Activated naive CD8-positive, alpha-beta T cell (primary cell): Measurements from ENCODE around the gene APAF1.
"Not testable (repeated sequence)": the region's sequence is repeated elsewhere in the genome, so short reads cannot be mapped to it uniquely, and the experiment has no call there.

Experiments
- H3K27ac Mint-ChIP-seq: one replicate; pipeline ENCODE4 v1.8.0; 2021; ENCODE audit warnings: mixed read lengths
- H3K27me3 Mint-ChIP-seq: one replicate; pipeline ENCODE4 v1.8.0; 2021; ENCODE audit warnings: mixed read lengths
- H3K36me3 Mint-ChIP-seq: one replicate; pipeline ENCODE4 v1.8.0; 2021; ENCODE audit warnings: mixed read lengths
- H3K4me1 Mint-ChIP-seq: one replicate; pipeline ENCODE4 v1.8.0; 2021; ENCODE audit warnings: low read depth, mixed read lengths
- H3K4me3 Mint-ChIP-seq: one replicate; pipeline ENCODE4 v1.8.0; 2021; ENCODE audit warnings: mild to moderate bottlenecking, mixed read lengths
- H3K9me3 Mint-ChIP-seq: one replicate; pipeline ENCODE4 v1.8.0; 2021; ENCODE audit warnings: low read depth, mixed read lengths

Gene APAF1

GRCh38 chr12:98644712-98645571 lies at the start of gene APAF1, which contains the start of gene IKBIP:
TSS of gene APAF1 (plus strand) at chr12:98645290. CDS start at chr12:98648360, 3,070 bp downstream.
TSS of gene IKBIP (minus strand) at chr12:98644788. CDS start at chr12:98644701, 87 bp downstream.
- Mint-ChIP-seq H3K36me3 (no peaks in the 10 kb centered on the region), H3K9me3 (no peaks in the 10 kb centered on the region), H3K4me1 (peaks cover 33% of the 10 kb centered on the region), H3K27ac (peak within 1 kb of the TSS; percentile 92), H3K27me3 (no peaks in the 10 kb centered on the region), H3K4me3 (peak within 1 kb of the TSS; percentile 97)

GRCh38 chr12:98597313-98597712 lies 47.8 kb upstream of the APAF1 start:
- peaks cover 18% of the 10 kb centered on the region for H3K36me3 Mint-ChIP-seq
- H3K4me3 Mint-ChIP-seq, result peak overlapping the region; percentile 63
- not testable (repeated sequence) for H3K9me3 Mint-ChIP-seq, H3K27me3 Mint-ChIP-seq
- peaks cover 41% of the 10 kb centered on the region for H3K4me1 Mint-ChIP-seq
- peak overlapping the region; percentile 70 for H3K27ac Mint-ChIP-seq

- Mint-ChIP-seq H3K4me3 (no peak overlapping the region), H3K27ac (no peak overlapping the region), H3K36me3 (peaks cover 2% of the 10 kb centered on the region), H3K9me3 (no peaks in the 10 kb centered on the region), H3K27me3 (no peaks in the 10 kb centered on the region), H3K4me1 (peaks cover 23% of the 10 kb centered on the region)
These were observed 43.2 kb upstream of the APAF1 start for GRCh38 chr12:98601924-98602323.

GRCh38 chr12:98606359-98606988 lies 38.6 kb upstream of the APAF1 start:
- Mint-ChIP-seq H3K27me3 (no peaks in the 10 kb centered on the region), H3K36me3 (no peaks in the 10 kb centered on the region), H3K4me1 (peaks cover 14% of the 10 kb centered on the region), H3K9me3 (no peaks in the 10 kb centered on the region), H3K27ac (peak overlapping the region; percentile 23), H3K4me3 (no peak overlapping the region)

- H3K4me3 Mint-ChIP-seq, result no peak overlapping the region
- no peaks in the 10 kb centered on the region for H3K9me3 Mint-ChIP-seq
- H3K27me3 Mint-ChIP-seq, result no peaks in the 10 kb centered on the region
- H3K27ac Mint-ChIP-seq, result no peak overlapping the region
- peaks cover 25% of the 10 kb centered on the region for H3K4me1 Mint-ChIP-seq
- no peaks in the 10 kb centered on the region for H3K36me3 Mint-ChIP-seq
These were observed 34.5 kb upstream of the APAF1 start for GRCh38 chr12:98610596-98610995.

- H3K9me3 Mint-ChIP-seq, result no peaks in the 10 kb centered on the region
- peak overlapping the region; percentile 96 for H3K27ac Mint-ChIP-seq
- H3K36me3 Mint-ChIP-seq, result no peaks in the 10 kb centered on the region
- H3K4me3 Mint-ChIP-seq, result no peak overlapping the region
- H3K27me3 Mint-ChIP-seq, result no peaks in the 10 kb centered on the region
- peaks cover 12% of the 10 kb centered on the region for H3K4me1 Mint-ChIP-seq
These were observed 32.3 kb upstream of the APAF1 start for GRCh38 chr12:98612696-98613334.

GRCh38 chr12:98618952-98619351 lies 26.1 kb upstream of the APAF1 start:
- H3K27ac Mint-ChIP-seq, result no peak overlapping the region
- no peaks in the 10 kb centered on the region for H3K4me1 Mint-ChIP-seq
- H3K9me3 Mint-ChIP-seq, result no peaks in the 10 kb centered on the region
- H3K4me3 Mint-ChIP-seq, result no peak overlapping the region
- no peaks in the 10 kb centered on the region for H3K27me3 Mint-ChIP-seq
- H3K36me3 Mint-ChIP-seq, result no peaks in the 10 kb centered on the region

- no peaks in the 10 kb centered on the region for H3K27me3 Mint-ChIP-seq
- no peak overlapping the region for H3K4me3 Mint-ChIP-seq
- peaks cover 4% of the 10 kb centered on the region for H3K36me3 Mint-ChIP-seq
- no peaks in the 10 kb centered on the region for H3K9me3 Mint-ChIP-seq
- H3K27ac Mint-ChIP-seq, result no peak overlapping the region
- peaks cover 12% of the 10 kb centered on the region for H3K4me1 Mint-ChIP-seq
These were observed 9.3 kb upstream of the APAF1 start for GRCh38 chr12:98635657-98636323.

- Mint-ChIP-seq H3K9me3 (no peaks in the 10 kb centered on the region), H3K4me1 (peaks cover 22% of the 10 kb centered on the region), H3K27ac (no peak overlapping the region), H3K4me3 (no peak overlapping the region), H3K27me3 (no peaks in the 10 kb centered on the region), H3K36me3 (peaks cover 4% of the 10 kb centered on the region)
These were observed 8.0 kb upstream of the APAF1 start for GRCh38 chr12:98637068-98637467.

GRCh38 chr12:98638009-98638408 lies 7.1 kb upstream of the APAF1 start:
- H3K4me3 Mint-ChIP-seq, result no peak overlapping the region
- H3K9me3 Mint-ChIP-seq, result no peaks in the 10 kb centered on the region
- H3K4me1 Mint-ChIP-seq, result peaks cover 26% of the 10 kb centered on the region
- peak overlapping the region; percentile 46 for H3K27ac Mint-ChIP-seq
- H3K27me3 Mint-ChIP-seq, result no peaks in the 10 kb centered on the region
- H3K36me3 Mint-ChIP-seq, result peaks cover 1% of the 10 kb centered on the region

- Mint-ChIP-seq H3K4me3 (no peak overlapping the region), H3K36me3 (no peaks in the 10 kb centered on the region), H3K27ac (no peak overlapping the region), H3K4me1 (peaks cover 30% of the 10 kb centered on the region), H3K27me3 (no peaks in the 10 kb centered on the region), H3K9me3 (no peaks in the 10 kb centered on the region)
These were observed 5.6 kb upstream of the APAF1 start for GRCh38 chr12:98639491-98639890.

- peak overlapping the region; percentile 97 for H3K4me3 Mint-ChIP-seq
- H3K27me3 Mint-ChIP-seq, H3K36me3 Mint-ChIP-seq, H3K9me3 Mint-ChIP-seq: not testable (repeated sequence)
- peak overlapping the region; percentile 50 for H3K27ac Mint-ChIP-seq
- peaks cover 41% of the 10 kb centered on the region for H3K4me1 Mint-ChIP-seq
These were observed 2.3 kb upstream of the APAF1 start for GRCh38 chr12:98642801-98643200.

- peak overlapping the region; percentile 97 for H3K4me3 Mint-ChIP-seq
These were observed 718 bp upstream of the APAF1 start for GRCh38 chr12:98644433-98644711.

GRCh38 chr12:98645572-98646067 lies 530 bp downstream of the APAF1 start:
- no peaks in the 10 kb centered on the region for H3K9me3 Mint-ChIP-seq
- H3K27me3 Mint-ChIP-seq, result no peaks in the 10 kb centered on the region
- H3K27ac Mint-ChIP-seq, result peak overlapping the region; percentile 87
- peak overlapping the region; percentile 97 for H3K4me3 Mint-ChIP-seq
- H3K4me1 Mint-ChIP-seq, result peaks cover 32% of the 10 kb centered on the region
- H3K36me3 Mint-ChIP-seq, result no peaks in the 10 kb centered on the region

More at GRCh38 chr12:98644433-98644711, 718 bp upstream of the APAF1 start:
- Mint-ChIP-seq H3K4me1 (peaks cover 33% of the 10 kb centered on the region), H3K36me3 (no peaks in the 10 kb centered on the region), H3K27me3 (no peaks in the 10 kb centered on the region), H3K27ac (peak overlapping the region; percentile 92), H3K9me3 (no peaks in the 10 kb centered on the region)
